HG02610 (cell line): ENCODE measurements around the gene PFAS.

Experiments used
- ATAC-seq: cut with Tn5 transposase; IDR thresholded peaks from one replicate; pipeline ENCODE4 v1.9.1; 2021; ENCODE audit warnings: mild to moderate bottlenecking, moderate library complexity; ENCODE audit not compliant: unreplicated experiment

The PFAS gene

DNA sequence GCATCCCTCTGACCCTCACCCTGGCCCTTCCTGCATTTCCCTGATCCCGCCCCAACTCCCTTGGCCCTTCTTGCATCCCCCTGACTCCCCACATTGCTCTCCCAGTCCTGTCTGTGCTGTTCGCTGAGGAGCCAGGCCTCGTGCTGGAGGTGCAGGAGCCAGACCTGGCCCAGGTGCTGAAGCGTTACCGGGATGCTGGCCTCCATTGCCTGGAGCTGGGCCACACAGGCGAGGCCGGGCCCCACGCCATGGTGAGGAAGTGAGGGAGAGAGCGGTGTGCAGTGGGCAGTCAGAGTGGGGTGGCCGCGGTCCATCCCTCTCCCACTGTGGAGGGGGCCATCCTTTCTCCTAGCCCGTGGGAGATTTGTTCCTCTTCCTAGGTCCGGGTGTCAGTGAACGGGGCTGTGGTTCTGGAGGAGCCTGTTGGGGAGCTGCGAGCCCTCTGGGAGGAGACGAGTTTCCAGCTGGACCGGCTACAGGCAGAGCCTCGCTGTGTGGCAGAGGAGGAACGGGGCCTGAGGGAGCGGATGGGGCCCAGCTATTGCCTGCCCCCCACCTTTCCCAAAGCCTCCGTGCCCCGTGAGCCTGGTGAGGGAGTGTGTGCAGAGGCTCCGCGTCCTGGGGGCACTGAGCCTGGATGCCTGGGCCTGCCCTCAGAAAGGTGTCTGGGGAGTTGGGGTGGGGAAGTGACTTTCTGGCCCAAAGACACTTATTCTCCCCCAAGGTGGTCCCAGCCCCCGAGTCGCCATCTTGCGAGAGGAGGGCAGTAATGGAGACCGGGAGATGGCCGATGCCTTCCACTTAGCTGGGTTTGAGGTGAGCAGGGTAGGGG lies 17.8 kb downstream of the PFAS start:
- ATAC-seq = no peak

DNA sequence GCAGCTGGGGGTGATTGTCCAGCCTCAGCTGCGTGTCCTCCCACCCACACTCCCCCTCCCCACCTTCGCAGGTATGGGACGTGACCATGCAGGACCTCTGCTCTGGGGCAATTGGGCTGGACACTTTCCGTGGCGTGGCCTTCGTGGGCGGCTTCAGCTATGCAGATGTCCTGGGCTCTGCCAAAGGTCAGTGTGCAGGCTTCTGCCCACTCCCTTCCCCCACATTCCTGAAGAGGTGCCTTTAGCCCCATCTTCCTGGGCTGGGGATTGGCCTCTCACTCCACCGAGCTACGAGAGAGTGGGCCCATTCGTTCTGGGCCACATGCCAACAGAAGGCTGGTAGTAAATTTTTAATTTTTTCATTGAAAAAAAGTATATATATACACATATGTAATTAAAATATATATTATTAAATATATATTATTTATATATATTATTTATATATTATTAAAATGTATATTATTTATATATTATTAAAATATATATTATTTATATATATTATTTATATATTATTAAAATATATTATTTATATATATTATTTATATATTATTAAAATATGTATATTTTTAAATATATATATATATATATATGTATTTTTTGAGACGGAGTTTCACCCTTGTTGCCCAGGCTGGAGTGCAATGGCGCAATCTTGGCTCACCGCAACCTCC lies 18.5 kb downstream of the PFAS start:
- no peak for ATAC-seq

- ATAC-seq = no peak
These were observed 19.6 kb downstream of the PFAS start for GRCh38 chr17:8268550-8269298.

DNA sequence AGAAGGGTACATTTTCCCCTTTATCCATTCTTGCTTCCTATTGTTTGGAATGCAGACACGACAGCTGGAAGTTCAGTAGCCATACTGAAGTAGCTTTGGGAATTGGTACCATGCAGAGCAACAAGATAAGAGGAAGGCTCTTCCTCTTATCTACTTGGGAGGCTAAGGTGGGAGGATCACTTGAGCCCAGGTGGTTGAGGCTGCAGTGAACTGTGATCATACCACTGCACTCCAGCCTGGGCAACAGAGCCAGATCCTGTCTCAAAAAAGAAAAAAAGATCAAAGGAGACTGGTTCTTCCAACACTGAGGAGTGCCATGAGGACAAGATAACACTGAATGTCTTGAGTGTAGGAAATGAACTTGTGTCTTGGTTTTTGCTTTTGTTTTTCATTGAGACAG lies 23.3 kb downstream of the PFAS start:
- ATAC-seq = no peak

DNA sequence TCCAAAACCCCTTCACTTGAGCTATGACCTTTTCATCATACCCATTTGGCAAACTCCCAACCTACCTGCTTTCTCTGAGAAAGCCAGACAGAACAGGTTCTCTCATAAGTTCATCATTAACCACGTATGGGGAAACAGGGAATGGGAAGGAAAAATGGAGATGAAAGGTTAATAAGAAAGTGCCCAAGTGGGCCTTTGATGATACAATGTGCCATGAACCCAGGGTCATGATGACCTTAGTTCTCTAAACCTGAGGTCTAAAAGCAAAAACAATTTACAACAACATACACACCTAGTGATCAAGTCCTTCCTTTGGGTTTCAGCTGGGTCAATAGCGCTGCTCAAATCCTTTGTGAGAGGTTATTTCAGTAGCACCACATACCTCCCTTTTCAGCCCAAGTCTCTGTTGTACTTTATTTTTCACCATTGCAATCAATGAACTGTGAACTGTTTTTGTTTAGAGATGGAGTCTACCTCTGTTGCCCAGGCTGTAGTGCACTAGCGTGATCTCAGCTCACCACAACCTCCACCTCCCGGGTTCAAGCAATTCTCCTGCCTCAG lies 24.9 kb downstream of the PFAS start:
- ATAC-seq = no peak

GRCh38 chr17:8274816-8275215 lies 25.7 kb downstream of the PFAS start:
- ATAC-seq = no peak

DNA sequence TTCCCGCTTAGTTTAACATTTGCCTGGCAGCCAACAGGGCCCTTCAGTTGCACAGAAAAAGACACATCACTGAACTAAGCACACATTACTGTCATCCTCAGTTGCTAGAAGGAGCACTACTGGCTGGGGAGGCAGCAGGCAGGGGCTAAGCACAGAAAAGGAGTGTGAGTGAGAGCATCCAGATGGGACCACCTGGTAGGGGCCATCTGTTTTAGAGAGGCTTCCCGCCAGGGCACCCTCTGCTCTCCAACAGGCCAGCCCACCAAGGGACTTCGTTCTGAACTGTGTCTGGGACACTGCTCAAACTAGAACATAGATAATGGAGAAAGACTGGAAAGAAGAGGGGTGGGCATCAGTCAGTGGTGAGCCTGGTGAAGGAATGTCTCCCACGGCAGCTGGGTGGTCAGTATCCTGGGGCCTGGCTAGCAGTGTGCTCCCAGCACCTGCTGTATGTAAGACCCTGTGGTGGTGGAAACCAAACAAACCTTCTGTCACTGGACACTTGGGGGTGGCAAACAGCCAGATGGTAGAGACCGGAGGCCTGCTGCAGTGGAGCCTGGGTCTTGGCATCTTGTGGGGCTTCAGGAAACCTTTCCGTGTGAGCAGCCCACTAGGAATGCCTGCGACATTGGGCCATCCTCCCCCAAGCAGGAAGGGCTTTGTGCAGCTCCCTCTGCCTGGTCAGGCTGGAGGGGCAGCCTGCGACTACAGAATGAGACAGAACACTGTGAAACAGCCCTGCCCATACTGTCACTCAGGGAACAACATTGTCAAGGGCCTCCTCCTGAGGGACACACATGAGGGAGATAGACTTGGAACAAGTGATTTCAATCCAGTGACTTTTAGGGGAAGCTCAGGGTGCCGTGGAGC lies 26.6 kb downstream of the PFAS start:
- no peak for ATAC-seq

DNA sequence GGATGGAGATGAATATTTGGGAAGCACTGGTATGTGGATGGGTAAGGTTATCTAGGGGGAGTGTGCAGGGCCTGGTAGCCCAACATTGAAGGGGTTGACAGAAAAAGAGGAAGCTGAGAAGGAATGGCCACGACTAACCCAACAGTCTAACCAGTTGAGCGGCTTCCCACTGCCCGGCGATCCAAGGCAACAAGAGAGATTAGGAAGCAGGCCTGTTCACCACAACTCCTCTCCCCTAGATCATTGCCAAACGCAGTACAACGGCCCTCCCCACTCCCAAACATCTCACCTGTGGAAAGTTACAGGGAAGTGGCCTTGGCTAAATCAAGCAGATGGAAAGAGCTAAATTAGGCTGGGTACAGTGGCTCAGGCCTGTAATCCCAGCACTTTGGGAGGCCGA lies 28.2 kb downstream of the PFAS start:
- ATAC-seq = no peak

DNA sequence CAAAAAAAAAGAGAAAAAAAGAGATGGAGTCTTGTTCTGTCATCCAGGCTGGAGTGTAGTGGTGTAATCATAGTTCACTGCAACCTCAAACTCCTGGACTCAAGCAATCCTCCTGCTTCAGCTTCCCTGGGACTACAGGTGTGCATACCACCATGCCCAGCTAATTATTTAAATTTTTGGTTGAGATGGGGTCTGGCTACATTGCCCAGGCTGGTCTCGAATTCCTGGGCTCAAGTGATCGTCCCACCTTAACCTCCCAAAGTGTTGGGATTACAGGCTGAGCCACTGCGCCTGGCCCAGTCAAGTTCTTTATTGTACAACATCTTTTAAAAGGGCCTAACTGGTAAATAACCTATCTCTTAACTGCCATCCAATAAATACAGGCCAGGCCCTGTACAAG lies 33.3 kb downstream of the PFAS start:
- no peak for ATAC-seq

GRCh38 chr17:8283356-8283755 lies 34.3 kb downstream of the PFAS start:
- ATAC-seq = no peak

GRCh38 chr17:8284126-8284525 lies 35.0 kb downstream of the PFAS start:
- no peak for ATAC-seq

DNA sequence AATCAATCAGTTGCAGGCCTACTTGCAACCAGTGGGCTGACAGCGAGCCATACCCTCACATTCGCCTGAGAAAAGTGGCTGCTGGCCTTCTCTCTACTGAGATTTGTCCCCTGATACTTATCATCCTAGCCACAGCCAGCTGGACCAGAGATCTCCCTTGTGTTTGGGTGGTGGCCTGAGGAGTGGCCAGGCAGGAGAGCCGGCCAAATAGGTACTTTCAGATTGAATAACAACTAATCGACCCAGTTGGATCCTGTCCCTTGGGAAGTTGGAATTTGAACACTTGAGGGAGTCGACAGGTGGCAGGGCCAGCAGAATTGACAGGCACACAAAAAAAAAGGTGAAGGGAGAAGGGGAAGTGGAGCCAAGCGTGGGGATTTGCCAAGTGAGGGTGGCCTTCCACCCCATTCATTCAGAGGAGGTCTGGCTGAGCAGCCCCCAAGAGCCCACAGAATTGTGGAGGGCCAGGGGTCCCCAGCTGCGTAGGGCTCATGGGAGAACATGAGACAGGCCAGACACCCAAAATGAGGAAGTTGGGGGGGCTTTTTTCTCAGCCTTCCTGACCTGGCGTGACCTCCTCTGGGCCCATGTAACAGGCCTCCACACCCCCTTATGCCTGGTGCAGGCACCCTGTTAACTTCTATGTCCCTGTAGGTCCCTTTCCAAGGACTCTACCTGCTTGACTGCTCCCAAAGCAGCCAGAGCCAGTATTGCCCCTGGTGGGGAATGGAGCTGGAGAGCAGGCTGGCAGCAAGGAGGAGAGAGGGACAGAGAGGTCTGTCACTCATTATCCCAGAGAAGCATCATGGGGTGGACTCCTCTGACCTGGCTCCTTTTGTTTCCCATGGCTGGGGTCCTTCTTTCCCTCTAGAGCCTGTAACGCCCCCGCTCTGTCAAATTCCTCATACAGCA lies 36.4 kb downstream of the PFAS start:
- ATAC-seq = no peak

- no peak for ATAC-seq
These were observed 38.7 kb downstream of the PFAS start for GRCh38 chr17:8287651-8288335.

- ATAC-seq = peak; percentile 87
These were observed 39.4 kb downstream of the PFAS start, which contains the start of gene RANGRF for GRCh38 chr17:8288336-8289102. Gene RANGRF (plus strand): TSS chr17:8288670. CDS start chr17:8288789, 119 bp downstream.

- no peak for ATAC-seq
These were observed 40.0 kb downstream of the PFAS start for GRCh38 chr17:8289103-8289397.

DNA sequence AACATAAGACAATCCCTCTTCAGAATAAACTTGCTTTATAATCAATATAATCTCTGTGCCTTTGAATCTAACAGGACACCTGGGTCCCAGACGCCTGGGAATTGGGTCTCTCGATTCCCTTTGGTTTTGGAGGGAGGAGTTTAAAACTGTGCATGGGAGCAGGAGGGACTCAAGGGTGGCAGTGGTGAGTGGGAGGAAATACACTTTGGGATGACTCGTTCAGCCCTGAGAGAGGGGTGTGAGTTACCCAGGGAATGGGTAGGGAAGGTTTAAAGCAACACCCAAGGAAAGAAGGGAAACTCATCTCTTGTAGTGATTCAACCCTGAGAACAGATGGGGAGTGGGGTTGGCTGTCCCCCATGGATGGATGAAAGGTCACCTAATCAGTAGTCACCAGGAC lies 41.0 kb downstream of the PFAS start:
- no peak for ATAC-seq

GRCh38 chr17:8292639-8293395 lies 43.7 kb downstream of the PFAS start:
- ATAC-seq = no peak

GRCh38 chr17:8294361-8294760 lies 45.3 kb downstream of the PFAS start:
- no peak for ATAC-seq
